ENCODE measurements around the gene MINAR2.

DNA sequence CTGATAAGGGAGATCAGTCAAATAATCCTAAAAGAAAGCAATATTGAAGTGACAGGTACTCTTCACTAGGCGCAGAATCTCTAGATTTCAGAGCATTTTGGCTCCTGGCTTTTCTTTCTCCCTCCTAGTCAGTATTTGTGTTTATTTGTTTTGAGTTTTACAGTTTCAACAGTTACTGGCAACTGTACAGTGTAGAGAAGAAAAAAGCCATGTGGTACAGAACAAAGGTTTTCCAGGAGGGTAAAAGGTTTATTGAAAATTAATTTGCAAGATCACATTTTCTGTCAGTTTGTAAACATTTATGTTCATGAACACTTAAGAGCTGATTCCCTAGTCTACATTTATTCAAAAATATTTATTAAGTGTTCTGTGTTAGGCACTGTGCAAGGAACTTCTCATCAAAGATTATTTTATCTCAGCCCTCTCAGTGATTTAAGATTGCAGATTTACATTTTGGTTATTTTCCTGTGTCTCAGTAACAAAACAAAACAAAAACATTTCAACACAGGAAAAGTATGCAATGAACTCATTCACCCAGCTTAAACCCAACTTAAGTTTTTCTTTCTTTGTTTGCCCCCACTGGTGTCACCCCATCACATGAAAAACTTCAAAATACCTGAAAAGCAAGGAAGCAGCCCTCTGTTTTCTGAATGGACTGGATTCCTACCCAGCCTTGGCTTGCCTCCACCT lies 12.9 kb downstream of the MINAR2 start:
- no peak for TF ChIP-seq EP300 (IDR thresholded peaks at IDR 0.05)
- TF ChIP-seq, protein P1, sequence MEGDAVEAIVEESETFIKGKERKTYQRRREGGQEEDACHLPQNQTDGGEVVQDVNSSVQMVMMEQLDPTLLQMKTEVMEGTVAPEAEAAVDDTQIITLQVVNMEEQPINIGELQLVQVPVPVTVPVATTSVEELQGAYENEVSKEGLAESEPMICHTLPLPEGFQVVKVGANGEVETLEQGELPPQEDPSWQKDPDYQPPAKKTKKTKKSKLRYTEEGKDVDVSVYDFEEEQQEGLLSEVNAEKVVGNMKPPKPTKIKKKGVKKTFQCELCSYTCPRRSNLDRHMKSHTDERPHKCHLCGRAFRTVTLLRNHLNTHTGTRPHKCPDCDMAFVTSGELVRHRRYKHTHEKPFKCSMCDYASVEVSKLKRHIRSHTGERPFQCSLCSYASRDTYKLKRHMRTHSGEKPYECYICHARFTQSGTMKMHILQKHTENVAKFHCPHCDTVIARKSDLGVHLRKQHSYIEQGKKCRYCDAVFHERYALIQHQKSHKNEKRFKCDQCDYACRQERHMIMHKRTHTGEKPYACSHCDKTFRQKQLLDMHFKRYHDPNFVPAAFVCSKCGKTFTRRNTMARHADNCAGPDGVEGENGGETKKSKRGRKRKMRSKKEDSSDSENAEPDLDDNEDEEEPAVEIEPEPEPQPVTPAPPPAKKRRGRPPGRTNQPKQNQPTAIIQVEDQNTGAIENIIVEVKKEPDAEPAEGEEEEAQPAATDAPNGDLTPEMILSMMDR (IDR thresholded peaks at IDR 0.05), result no peak
